Kidney epithelial cell (primary cell): Measurements from ENCODE around the gene ZNF562. TPM values are rescaled to one million over a fixed set of nuclear protein-coding genes. Genes with fewer than 3 reads are reported as not detected.
"Not testable (repeated sequence)": the region's sequence is repeated elsewhere in the genome, so short reads cannot be mapped to it uniquely, and the experiment has no call there.

Experiments used
- DNase-seq: peaks from one replicate; pipeline ENCODE4 v3.0.0-alpha.2; 2010; ENCODE audit warnings: low read depth
- H3K27me3 ChIP-seq: 2 replicates; pipeline ENCODE4 v1.6.0; 2011; ENCODE audit warnings: low read length; ENCODE audit not compliant: control insufficient read depth, insufficient read depth
- H3K36me3 ChIP-seq: 2 replicates; pipeline ENCODE4 v1.5.1; 2011; ENCODE audit warnings: low read length; ENCODE audit not compliant: control insufficient read depth, insufficient read depth
- H3K4me3 ChIP-seq: 2 replicates; pipeline ENCODE4 v1.5.1; 2011; ENCODE audit warnings: low read depth, mild to moderate bottlenecking, control low read depth, low read length
- CTCF ChIP-seq: IDR thresholded peaks from 2 replicates; pipeline ENCODE4 v1.5.1; 2011; ENCODE audit warnings: mild to moderate bottlenecking, moderate library complexity, low read length, control low read depth, inconsistent platforms; ENCODE audit not compliant: insufficient read depth, poor library complexity, severe bottlenecking
- total RNA-seq: library from RNA; depleted of rRNA; stranded (reverse); fragments of >200 nt; gene quantifications from 2 replicates; pipeline ENCODE4 v1.2.3, GENCODE V29; 2015

The ZNF562 gene
- total RNA-seq, 1 donor from 2014 or later, result 37.4 TPM

- H3K27me3 ChIP-seq, result no peaks in the 10 kb centered on the region
- no peak for DNase-seq
- H3K4me3 ChIP-seq, result no peak overlapping the region
- no peak for TF ChIP-seq CTCF
- no peaks in the 10 kb centered on the region for H3K36me3 ChIP-seq
Measured at GRCh38 chr19:9705836-9706235, 30.9 kb upstream of the ZNF562 start.

- H3K4me3 ChIP-seq, result no peak overlapping the region
- no peak for DNase-seq
- no peaks in the 10 kb centered on the region for H3K36me3 ChIP-seq
- no peaks in the 10 kb centered on the region for H3K27me3 ChIP-seq
- TF ChIP-seq CTCF, result no peak
Measured at GRCh38 chr19:9702186-9702585, 27.3 kb upstream of the ZNF562 start.

GRCh38 chr19:9700229-9700981 is 25.5 kb upstream of the ZNF562 start:
- no peak for DNase-seq
- H3K36me3 ChIP-seq, result no peaks in the 10 kb centered on the region
- TF ChIP-seq CTCF, result no peak
- no peaks in the 10 kb centered on the region for H3K27me3 ChIP-seq
- H3K4me3 ChIP-seq, result no peak overlapping the region

- not testable (repeated sequence) for H3K27me3 ChIP-seq, H3K4me3 ChIP-seq, DNase-seq, H3K36me3 ChIP-seq
Measured at GRCh38 chr19:9690301-9690700, 15.4 kb upstream of the ZNF562 start.

- H3K36me3 ChIP-seq, H3K4me3 ChIP-seq, DNase-seq, H3K27me3 ChIP-seq: not testable (repeated sequence)
Measured at GRCh38 chr19:9679996-9680395, 5.1 kb upstream of the ZNF562 start.

GRCh38 chr19:9675358-9675901 is 530 bp upstream of the ZNF562 start:
- H3K36me3 ChIP-seq, H3K27me3 ChIP-seq, DNase-seq: not testable (repeated sequence)
- peak overlapping the region; percentile 70 for H3K4me3 ChIP-seq

GRCh38 chr19:9673912-9674662 is 813 bp downstream of the ZNF562 start:
- TF ChIP-seq CTCF, result no peak
- Histone ChIP-seq H3K27me3 (no peaks in the 10 kb centered on the region), H3K36me3 (no peaks in the 10 kb centered on the region), H3K4me3 (peak overlapping the region; percentile 70)
- no peak for DNase-seq
